ENCODE results near the gene EHD4. TPM values are rescaled to one million over a fixed set of nuclear protein-coding genes. Genes with fewer than 3 reads are reported as not detected.

Gene EHD4
- polyA plus RNA-seq, 1 of the 3 experiments (the other 2 are of a cell fraction) = 17.5 TPM

- Histone ChIP-seq H3F3A (replicated peaks; ENCODE audit: insufficient read depth) (no peaks in the 10 kb centered on the region), H3K9me3 (no peaks in the 10 kb centered on the region), H3K9ac (no peak overlapping the region), H3K4me2 (no peak overlapping the region), H3K79me2 (ENCODE audit: insufficient read depth) (no peaks in the 10 kb centered on the region), H3K27me3 (ENCODE audit: insufficient read depth) (no peaks in the 10 kb centered on the region), H2AFZ (ENCODE audit: low read depth) (no peak overlapping the region), H3K27ac (ENCODE audit: low read depth in 2 of 2, low read length in 1 of 2) (no peak overlapping the region; a peak in 1 of 4 replicates), H3K4me1 (ENCODE audit: control insufficient read depth in 1 of 2, insufficient read depth in 2 of 2, low read depth in 1 of 2, low read length in 1 of 2) (peaks cover 0 to 30% of the 10 kb centered on the region in 2 experiments; a peak in 1 of 4 replicates), H4K20me1 (ENCODE audit: insufficient read depth) (no peaks in the 10 kb centered on the region), H3K36me3 (replicated peaks in 1 of 2; ENCODE audit: control insufficient read depth in 1 of 2, insufficient read depth in 2 of 2, low read length in 1 of 2) (no peaks in the 10 kb centered on the region), H3K9me2 (no peaks in the 10 kb centered on the region), H3K4me3 (ENCODE audit: low read depth in 2 of 2, low read length in 1 of 2) (no peak overlapping the region)
- ChIA-PET POLR2A (interaction anchor here (0.6 to 1.7 kb wide), 3 partner anchors 9 to 14 kb away, joined by 3 to 6 read pairs (median 3); no protein-coding TSS in a partner anchor), CTCF (interaction anchor here (2.5 kb wide), 1 partner anchor 41 kb away, joined by 15 read pairs; no protein-coding TSS in a partner anchor)
- TF ChIP-seq REST (IDR thresholded peaks at IDR 0.05; ENCODE audit: low read depth, low read length) = no peak
- no peak for TF ChIP-seq SMC3 (IDR thresholded peaks at IDR 0.05; ENCODE audit: low read depth, low read length)
- TF ChIP-seq MAX (IDR thresholded peaks at IDR 0.05; ENCODE audit: low read depth) = no peak
- no peak for TF ChIP-seq SIN3A (IDR thresholded peaks at IDR 0.05; ENCODE audit: borderline replicate concordance, low read depth, low read length)
- no peak for TF ChIP-seq TCF12 (IDR thresholded peaks at IDR 0.05)
- no peak for TF ChIP-seq MEF2A (IDR thresholded peaks at IDR 0.05; ENCODE audit: borderline replicate concordance, low read depth)
- no peak for TF ChIP-seq RXRA (IDR thresholded peaks at IDR 0.05; ENCODE audit: borderline replicate concordance, low read depth)
- TF ChIP-seq USF2 (IDR thresholded peaks at IDR 0.05; ENCODE audit: borderline replicate concordance, low read depth, low read length) = no peak
- TF ChIP-seq ELF1 (IDR thresholded peaks at IDR 0.05) = no peak
- TF ChIP-seq CHD2 (IDR thresholded peaks at IDR 0.05; ENCODE audit: low read length, partially characterized antibody) = no peak
- no peak for TF ChIP-seq GATA2 (CRISPR knock-in tag; IDR thresholded peaks at IDR 0.05)
- TF ChIP-seq POLR2AphosphoS5 (IDR thresholded peaks at IDR 0.05; ENCODE audit: low read depth, low read length) = no peak
- TF ChIP-seq NRF1 (IDR thresholded peaks at IDR 0.05; ENCODE audit: low read depth, low read length) = no peak
- WGBS (ENCODE audit: low lambda C conversion rate) = 88% methylated on average over 16 of the region's 19 CpGs
- no peak for DNase-seq
Measured at GRCh38 chr15:41862515-41863116, 109.7 kb downstream of the EHD4 start.

Measured in SK-N-SH (cell line).